Stimulated activated CD8-positive, alpha-beta memory T cell treated with anti-CD3 and anti-CD28 coated beads, Interleukin-7, amount 100 ng/mL, for 48 hours (primary cell): ENCODE data around the gene PPP1R13B.

ENCODE experiments used
- DNase-seq, 2 donors: peaks; one replicate each; pipeline ENCODE4 v3.0.0-alpha.2; 2020; ENCODE audit warnings: low read depth in 1 of 2; ENCODE audit errors: extremely low read depth in 1 of 2

Gene PPP1R13B

DNA sequence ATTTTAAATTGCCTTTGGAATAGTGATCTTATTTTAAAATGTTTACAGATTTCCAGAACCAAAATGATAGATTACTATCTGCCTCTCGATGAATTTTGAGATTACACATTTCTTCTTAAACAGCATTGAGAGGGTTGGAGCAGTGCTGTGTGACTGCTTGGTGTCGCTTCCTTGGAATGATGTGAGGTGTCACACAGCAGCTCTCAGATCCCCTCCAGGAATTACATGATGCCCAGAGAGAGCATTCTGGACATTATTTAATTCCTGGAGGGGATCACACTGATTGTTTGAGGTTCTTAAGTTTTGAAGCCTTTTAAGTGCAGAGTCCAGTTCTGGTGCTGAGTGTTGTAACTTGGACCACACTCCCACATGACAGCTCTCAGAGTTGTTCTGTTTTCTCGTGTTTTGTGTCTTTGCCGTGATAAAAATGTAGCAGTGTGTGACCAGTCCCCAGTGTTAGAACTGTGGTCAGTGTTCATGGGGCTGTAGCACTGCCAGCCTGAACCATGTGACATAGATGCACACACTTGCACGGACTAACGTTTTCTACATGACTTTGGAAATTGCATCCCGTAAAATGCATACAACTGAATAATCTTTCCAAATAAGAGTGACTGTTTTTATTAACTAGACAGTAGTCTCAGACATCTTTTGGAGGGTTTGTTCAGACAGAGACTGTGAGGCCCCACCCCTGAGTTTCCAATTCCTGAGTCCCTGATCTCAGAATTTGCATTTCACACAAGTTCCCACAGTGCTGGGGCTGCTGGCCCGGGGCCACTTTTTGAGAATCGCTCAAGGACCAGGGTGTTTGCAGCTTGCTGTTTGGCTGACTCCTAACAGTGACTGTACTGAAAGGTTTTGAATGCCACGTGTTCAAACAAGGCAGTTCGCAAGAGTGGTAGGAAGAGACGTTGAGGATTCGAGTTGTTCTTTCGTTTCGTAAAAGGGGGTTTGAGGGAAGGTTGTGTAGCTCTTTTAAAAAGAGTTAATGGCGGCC lies 158.2 kb downstream of the PPP1R13B start:
- DNase-seq = no peak

DNA sequence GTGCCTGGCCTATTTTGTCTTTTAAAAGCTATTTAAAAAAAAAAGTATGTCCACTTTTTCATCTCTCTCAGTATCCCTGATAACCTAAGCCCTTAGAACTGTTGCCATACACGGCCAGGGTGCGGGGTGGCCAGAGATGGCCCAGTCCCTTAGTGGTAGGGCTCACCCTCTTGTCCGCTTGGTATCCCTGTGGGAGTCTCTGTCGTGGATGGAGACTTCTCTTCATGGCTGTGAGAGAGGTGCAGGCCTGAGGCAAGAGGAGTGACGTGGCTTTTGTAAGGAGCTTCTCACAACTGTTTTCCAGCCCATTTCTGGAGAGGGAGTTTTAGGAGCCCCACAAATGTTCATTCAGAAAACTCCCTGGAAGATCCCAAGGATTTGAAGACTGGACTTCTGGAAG lies 158.9 kb downstream of the PPP1R13B start:
- no peak for DNase-seq

DNA sequence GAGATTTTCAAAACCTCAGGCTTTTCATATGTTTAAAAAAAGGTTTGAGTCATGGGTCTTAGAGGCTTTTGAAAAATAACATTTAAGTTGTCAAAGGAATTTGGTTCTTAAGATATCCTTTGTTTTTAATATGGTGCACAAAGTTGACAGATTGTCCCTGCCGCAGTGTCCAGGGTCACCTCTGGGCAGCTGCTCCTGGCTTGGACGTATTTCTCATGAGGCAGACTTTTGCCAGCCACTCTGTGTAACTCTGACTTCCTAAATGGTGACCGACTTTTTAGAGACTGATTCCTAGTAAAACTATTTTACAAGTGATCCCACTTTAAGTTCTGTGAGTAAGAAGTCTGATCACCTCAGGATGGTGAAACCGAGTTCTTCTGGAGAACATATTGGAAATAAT lies 159.7 kb downstream of the PPP1R13B start:
- no peak for DNase-seq

DNA sequence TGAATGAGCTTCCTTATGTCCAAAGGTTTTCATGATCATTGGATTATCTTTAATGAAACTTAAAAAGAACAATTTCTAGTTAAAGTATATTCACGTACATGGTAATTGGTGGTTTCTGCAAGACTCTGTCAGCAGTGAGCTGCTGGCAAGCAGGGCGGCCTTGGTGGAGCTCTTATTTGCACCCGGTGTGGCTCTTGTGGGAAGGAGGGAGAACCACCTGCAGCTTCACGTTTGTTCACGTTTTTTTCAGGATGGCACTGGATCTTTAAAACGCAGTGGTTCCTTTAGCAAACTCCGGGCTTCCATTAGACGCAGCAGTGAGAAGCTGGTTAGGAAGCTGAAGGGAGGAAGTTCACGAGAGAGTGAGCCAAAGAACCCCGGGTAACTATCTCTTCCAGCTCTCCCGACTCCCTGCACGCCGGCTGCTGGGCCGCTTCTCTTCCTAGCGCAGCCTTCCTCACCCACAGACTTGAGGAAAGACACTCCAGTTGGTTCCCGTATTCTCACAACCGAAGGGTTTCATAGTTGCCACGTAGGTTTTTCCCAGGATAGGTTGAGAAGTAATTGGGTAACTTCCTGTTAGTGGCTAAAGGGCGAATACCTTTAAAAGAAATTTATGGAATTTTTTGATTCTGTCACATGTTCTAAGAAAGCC lies 160.4 kb downstream of the PPP1R13B start:
- no peak for DNase-seq

DNA sequence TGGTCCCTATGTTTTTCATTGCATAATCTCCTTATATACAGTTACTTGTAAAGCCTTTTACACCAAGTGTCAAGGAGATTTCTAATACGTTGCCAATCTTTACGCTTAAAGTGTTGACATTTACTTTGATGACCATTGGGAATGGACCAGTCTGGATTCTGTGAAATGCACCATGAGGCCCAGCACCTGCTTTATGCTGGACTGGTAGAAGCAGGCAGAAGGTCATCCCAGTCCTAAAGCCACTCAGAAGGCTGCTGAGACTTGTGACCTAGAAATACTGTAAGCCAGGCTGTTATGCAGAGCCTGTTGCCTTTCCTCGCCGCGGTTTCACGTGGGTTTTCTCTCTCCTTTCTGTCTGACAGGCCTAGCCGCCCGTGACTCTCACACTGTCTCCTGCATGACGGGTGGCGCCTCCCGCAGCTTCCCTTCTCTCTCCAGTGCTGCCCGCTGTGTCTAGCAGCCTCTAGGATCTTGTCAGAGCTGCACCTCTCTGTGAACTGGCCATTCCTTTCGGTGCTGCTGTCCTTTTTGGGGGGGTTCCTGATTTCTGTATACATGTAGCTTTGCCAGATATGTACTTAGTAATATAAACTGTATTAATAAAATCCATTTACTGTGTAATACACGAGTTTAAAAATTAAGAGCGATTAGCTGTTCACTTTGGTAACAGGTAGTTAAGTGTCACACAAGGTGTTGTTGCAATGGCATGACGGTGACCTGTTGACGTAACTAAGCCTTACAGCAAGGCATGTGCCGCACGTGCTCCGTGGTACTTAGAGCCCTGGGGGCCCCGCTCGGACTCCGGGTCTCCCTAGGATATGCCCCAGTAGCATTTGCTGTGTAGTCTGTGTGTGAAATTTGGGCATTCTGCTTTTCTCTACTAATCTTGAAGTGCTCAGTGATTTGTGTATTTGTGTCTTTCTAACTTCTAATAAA lies 161.8 kb downstream of the PPP1R13B start:
- no peak for DNase-seq

DNA sequence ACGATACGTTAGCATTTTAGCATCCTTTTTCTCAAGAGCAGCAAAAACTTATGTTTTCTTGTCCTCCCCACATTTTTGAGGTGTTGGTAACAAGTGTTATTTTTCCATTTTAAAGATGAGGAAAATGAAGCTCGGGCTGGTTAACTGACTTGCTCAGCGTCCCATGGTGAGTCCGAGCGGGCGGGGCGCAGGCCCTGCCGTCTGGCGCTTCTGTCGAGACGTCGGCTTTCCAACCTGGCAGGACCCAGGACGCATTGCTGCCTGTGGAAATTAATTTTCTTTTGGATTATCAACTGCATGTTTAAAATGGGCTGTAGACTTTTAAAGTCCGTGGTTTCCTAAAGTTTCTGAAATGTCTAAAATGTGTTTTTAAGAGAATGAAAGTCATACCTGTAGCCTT lies 162.5 kb downstream of the PPP1R13B start:
- DNase-seq = no peak

DNA sequence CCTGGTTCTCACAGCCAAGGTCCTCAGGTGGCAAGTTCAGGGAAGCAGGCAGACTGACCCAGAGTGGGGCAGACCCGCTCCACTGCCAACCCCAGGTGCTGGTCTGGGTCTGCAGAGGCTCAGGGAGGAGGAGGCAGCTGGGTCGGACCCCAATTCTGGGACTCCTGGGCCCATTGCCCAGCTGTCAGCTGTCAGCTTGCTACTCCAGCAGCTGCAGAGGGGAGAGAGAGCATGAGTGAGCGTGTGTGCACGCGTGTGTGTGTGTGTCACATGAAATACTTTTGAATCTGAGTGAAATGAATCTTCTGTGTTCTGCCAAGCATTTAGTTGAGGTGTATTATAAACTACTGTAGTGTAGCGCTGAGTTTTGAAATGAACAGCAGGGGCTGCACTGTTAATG lies 162.9 kb downstream of the PPP1R13B start:
- no peak for DNase-seq
